Measurements from ENCODE around the gene HDDC2.

The HDDC2 gene

GRCh38 chr6:125245523-125246264 lies 56.1 kb downstream of the HDDC2 start:
- FAIRE-seq (no peak), DNase-seq (ENCODE audit: extremely low spot score, insufficient read length, low read depth) (no peak)

GRCh38 chr6:125245109-125245508 lies 56.7 kb downstream of the HDDC2 start:
- DNase-seq (ENCODE audit: extremely low spot score, insufficient read length, low read depth) = no peak
- FAIRE-seq = no peak

- FAIRE-seq = no peak
- no peak for DNase-seq (ENCODE audit: extremely low spot score, insufficient read length, low read depth)
Observed at GRCh38 chr6:125237764-125238163, 64.0 kb downstream of the HDDC2 start.

- FAIRE-seq (no peak), DNase-seq (ENCODE audit: extremely low spot score, insufficient read length, low read depth) (no peak)
Observed at GRCh38 chr6:125236536-125237327, 65.0 kb downstream of the HDDC2 start.

GRCh38 chr6:125233202-125233601 lies 68.6 kb downstream of the HDDC2 start:
- no peak for FAIRE-seq
- DNase-seq (ENCODE audit: extremely low spot score, insufficient read length, low read depth) = no peak

- FAIRE-seq = no peak
- DNase-seq (ENCODE audit: extremely low spot score, insufficient read length, low read depth) = no peak
Observed at GRCh38 chr6:125232466-125232865, 69.3 kb downstream of the HDDC2 start.

- FAIRE-seq (no peak), DNase-seq (ENCODE audit: extremely low spot score, insufficient read length, low read depth) (no peak)
Observed at GRCh38 chr6:125231574-125232343, 70.0 kb downstream of the HDDC2 start.

- no peak for FAIRE-seq
Observed at GRCh38 chr6:125231133-125231532, 70.6 kb downstream of the HDDC2 start.

GRCh38 chr6:125230674-125231073 lies 71.1 kb downstream of the HDDC2 start:
- DNase-seq (ENCODE audit: extremely low spot score, insufficient read length, low read depth) (no peak), FAIRE-seq (no peak)

More at GRCh38 chr6:125231133-125231532, 70.6 kb downstream of the HDDC2 start:
- DNase-seq (ENCODE audit: extremely low spot score, insufficient read length, low read depth) = no peak

- DNase-seq (ENCODE audit: extremely low spot score, insufficient read length, low read depth) = no peak
- FAIRE-seq = no peak
Observed at GRCh38 chr6:125228981-125229479, 72.7 kb downstream of the HDDC2 start.

- no peak for DNase-seq (ENCODE audit: extremely low spot score, insufficient read length, low read depth)
- FAIRE-seq = no peak
Observed at GRCh38 chr6:125227244-125227643, 74.5 kb downstream of the HDDC2 start.

All from GM18507 (cell line).